GM19328 (cell line): ENCODE data around the gene SUN1.

Source experiments
- ATAC-seq: cut with Tn5 transposase; IDR thresholded peaks from one replicate; pipeline ENCODE4 v1.9.1; 2021; ENCODE audit warnings: mild to moderate bottlenecking, moderate library complexity; ENCODE audit not compliant: unreplicated experiment

SUN1 gene

GRCh38 chr7:875476-876076 lies 43.3 kb downstream of the SUN1 start:
- no peak for ATAC-seq

- ATAC-seq = peak; percentile 78
Observed at GRCh38 chr7:876077-876971, 44.0 kb downstream of the SUN1 start, which contains the start of gene GET4. Gene GET4 (plus strand): TSS chr7:876554. CDS start chr7:876646, 92 bp downstream.

- peak; percentile 24 for ATAC-seq
Observed at GRCh38 chr7:876972-877311, 44.7 kb downstream of the SUN1 start.

- ATAC-seq = no peak
Observed at GRCh38 chr7:877312-878232, 45.3 kb downstream of the SUN1 start.

GRCh38 chr7:879093-879492 lies 46.8 kb downstream of the SUN1 start:
- no peak for ATAC-seq

- ATAC-seq = no peak
Observed at GRCh38 chr7:879706-880105, 47.4 kb downstream of the SUN1 start.

- ATAC-seq = no peak
Observed at GRCh38 chr7:880450-880849, 48.2 kb downstream of the SUN1 start.

GRCh38 chr7:881441-882234 lies 49.4 kb downstream of the SUN1 start:
- no peak for ATAC-seq

GRCh38 chr7:882336-883035 lies 50.2 kb downstream of the SUN1 start:
- no peak for ATAC-seq

- ATAC-seq = no peak
Observed at GRCh38 chr7:883055-884021, 51.1 kb downstream of the SUN1 start.

- ATAC-seq = no peak
Observed at GRCh38 chr7:884191-885003, 52.1 kb downstream of the SUN1 start.

GRCh38 chr7:885261-885892 lies 53.1 kb downstream of the SUN1 start:
- ATAC-seq = no peak

GRCh38 chr7:885893-886625 lies 53.8 kb downstream of the SUN1 start:
- ATAC-seq = no peak

GRCh38 chr7:886626-887487 lies 54.6 kb downstream of the SUN1 start:
- no peak for ATAC-seq

GRCh38 chr7:887488-887820 lies 55.2 kb downstream of the SUN1 start:
- no peak for ATAC-seq
